Activated CD4-positive, CD25-positive, alpha-beta regulatory T cell treated with anti-CD3 and anti-CD28 coated beads, Interleukin-2, amount 50 U/mL, for 24 hours (primary cell): Measurements from ENCODE around the gene KDM4B.

Experiments
- ATAC-seq, 2 donors: fragments of 150-1000 bp; cut with Tn5 transposase; one replicate each; pipeline ENCODE4 v1.10.0; 2021; ENCODE audit warnings: mild to moderate bottlenecking in 1 of 2, moderate library complexity in 1 of 2

KDM4B gene

DNA sequence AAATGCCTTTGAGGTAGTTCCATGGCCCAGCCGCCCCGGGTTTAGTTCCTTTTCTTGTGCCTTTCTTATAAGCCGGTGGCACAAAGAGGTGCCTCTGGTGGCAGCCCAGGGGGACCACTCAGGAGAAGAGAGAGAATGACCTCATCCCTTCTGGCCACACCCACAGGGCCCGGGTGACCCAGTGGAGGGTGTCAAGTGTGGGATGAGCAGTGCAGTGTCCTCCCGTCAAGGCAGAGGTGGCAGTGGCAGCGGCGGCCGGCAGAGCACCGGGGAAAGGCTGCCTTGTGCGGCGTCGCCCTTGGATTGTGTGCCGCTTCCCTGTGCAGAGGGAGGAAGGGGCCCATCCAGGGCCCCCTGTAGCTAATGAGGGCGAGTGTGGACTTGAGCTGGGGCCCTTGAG, 47.9 kb downstream of the KDM4B start:
- no peak for ATAC-seq

DNA sequence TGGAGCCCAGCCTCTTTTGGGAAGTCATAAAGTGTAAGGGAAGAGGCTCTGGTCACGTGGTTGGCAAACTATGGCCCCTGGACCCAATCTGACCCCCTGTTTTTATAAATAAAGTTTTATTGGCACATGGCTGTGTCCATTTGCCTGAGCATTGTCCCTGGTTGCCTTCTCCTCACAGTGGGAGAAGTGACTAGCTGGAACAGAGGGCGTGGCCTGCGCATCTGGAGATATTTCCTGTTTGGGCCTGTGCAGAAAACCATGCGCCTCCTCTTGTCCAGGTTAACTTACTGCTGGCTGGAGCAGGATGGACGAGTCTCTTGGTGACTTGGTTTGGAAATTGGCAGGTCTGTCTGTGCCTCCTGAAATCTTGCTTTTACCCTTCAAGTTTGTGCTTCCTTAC, 48.3 kb downstream of the KDM4B start:
- ATAC-seq = no peak

DNA sequence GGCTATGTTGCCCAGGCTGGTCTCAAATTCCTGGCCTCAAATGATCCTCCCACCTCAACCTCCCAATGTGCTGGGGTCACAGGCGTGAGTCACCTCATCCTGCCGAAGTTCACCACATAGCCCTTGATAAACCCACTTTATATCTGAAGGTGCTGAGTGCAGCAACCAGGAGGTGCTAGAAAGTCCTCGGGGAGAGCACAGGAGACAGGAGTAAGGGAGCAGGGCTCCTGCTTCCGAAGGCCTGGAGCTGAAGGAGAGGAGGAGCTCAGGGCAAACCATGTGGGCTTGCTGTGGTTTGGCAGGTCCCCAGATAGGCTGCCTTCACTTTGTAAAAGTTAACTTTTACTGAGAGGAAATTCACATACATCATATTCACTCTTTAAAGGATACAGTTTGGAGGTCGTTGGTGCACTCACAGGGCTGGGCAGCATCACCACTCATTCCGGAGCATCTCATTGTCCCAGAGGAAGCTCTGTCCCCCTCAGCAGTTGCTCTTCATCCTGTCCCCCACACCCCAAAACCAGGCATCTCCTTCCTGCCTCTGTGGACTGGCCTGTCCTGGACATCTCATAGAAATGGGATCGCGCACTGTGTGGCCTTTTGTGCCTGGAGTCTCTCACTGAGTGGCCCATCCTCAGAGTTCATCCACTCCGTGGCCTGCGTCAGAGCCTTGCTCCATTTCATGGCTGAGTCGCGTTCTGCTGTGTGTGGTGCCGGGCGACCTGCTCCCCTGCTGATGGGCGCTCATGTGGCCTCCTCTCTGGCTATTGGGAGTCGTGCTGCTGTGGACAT, 49.5 kb downstream of the KDM4B start:
- ATAC-seq = no peak

DNA sequence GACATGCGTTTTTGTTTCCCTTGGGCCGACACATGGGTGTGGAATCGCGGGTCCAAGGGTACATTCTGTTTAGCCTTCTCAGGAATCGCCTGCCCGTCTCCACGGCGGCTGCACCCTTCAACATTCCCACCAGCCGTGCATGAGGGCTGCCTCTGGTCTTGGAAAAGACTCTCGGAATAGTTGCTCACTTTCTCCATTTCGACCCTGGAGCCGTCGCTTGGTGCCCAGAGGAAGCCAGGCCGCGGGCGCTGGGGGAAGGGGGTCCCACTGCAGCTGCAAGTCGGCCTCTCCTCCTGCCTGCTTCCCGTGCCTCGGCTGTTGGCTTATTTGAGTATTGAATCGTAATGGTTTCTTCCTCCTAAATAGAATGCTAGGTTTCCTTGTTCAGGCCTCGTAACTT, 51.5 kb downstream of the KDM4B start:
- ATAC-seq = no peak

DNA sequence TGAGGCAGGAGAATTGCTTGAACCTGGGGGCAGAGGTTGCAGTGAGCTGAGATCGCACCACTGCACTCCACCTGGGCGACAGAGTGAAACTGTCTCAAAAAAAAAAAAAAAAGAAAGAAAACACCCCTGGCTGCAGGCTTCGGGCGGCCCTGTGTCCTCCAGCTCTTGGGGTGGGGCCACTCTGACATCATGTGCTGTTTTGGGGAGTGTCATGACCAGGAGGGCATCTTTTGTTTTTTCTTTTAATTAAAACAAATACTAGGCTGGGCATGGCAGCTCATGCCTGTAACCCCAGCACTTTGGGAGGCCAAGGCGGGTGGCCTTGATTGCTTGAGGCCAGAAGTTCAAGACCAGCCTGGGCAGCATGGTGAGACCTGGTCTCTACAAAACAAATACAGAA, 52.1 kb downstream of the KDM4B start:
- no peak for ATAC-seq

DNA sequence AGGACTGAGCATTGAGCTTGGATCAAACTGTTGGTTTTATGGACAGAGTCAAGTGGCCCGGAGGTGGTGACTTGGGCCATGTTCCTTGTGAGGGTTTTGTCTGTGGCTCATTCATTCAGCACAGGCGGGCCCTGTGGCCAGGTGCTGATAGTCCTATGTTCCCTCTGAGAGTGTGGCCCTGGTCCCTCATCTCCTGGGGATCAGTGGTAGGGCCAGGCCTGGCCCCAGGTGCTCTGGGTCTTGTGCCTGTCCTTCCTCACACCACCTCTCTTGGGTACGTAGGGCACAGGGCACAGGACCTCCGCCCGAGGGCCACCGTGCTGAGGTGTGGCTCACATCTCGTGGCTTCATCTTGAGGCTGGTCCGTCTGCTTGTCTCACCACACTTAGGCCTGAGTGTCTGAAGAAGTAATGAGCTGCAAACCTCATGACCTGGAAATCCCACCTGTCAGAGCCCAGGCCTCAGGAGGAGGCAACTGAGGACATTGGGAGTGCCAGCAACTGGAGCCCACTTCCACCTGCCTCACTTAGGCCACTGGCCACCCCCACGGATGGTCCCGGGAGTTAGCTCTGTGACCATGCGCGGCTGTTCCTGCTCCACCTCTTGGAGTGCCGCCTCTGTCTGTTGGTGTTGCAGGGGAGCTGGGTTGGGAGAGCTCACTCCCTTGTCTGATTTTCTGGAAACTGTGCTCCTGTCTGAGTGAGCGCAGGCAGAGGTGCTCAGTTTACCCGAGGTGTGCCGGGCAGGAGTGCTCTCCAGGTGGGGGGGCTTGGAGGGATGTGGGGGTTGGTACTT, 53.4 kb downstream of the KDM4B start:
- ATAC-seq = no peak

DNA sequence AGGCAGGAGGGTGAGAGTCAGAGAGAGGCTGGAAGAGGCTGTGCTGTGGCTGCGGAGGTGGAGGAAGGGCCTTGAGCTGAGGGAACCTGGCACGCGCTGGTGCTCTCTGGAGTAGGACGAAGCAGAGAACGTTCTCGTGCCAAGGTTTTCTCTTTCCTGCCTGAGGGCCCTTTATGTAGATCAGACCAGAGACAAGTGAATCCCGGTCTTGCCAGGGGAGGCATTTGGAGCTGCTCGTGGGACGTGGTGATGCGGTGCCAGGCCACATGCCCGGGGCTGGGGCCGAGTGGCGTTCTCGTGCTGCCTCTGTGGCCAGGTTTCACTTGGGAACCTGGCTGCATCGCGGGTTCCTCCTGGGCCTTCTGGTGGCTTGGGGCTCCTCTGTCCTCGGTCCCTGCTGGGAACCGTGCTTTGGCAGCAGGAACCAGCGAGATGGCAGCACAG, 54.2 kb downstream of the KDM4B start:
- ATAC-seq = no peak

DNA sequence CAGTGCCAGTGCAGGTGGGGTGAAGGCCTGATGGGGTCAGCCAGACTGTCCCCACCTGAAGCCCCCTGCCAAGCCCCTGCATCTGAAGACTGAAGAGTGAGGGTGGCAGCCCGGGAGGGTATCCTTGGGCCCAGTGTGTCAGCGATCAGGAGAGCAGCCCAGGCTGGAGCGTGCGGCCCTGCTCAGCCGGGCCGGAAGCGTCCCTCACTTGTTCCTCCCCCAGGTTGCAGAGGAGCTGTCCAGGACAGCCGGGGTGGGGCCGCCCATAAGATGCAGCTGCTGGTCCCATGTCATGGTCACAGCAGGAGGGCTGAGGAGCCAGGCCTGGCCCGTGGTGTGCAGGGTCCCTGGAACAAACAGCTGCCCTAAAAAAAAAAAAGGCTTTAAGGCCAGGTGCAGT, 55.4 kb downstream of the KDM4B start:
- ATAC-seq = no peak

DNA sequence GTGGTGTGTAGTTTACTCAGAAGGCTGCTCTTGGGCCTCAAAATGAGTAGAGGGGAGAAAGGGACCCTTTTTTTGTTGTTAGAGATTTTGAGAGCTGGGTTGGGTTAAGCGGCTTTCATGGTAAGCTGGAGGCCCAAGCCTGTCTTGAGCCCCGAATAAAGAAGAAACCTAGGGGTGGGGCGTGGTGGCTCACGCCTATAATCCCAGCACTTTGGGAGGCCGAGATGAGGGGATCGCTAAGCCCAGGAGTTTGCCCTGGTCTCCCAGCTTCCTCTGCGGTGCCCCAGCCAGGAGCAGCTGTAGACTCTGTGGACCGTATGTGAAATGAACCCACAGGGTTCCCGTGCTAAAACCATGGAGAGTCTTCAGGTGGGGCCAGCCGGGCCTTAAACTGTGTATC, 56.1 kb downstream of the KDM4B start:
- ATAC-seq = no peak

DNA sequence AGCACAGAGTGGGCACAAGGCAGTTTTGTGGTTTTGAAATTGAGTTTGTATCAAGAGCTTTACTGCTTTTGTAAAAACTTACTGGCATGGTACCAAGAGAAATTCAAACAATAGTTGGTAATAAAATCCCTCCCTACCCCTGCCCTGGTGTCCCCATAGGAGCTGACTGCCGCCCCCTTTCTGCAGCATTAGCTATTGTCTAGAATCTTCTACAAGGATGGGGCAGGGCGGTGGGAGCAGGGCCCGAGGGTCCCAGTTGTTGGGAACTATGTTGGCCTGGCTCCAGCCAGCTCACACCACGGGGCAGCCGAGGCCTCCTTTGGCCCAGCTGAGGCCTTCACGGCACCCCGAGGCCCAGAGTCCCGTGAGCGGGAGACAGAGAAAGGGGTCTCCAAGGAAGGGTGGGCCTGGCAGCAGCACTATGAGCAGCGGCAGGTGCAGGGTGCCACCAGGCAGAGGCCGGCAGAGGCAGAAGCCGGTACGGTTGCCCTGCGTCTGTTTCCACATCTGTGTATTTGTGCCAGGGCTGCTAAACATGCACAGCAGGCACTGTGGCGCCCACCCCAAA, 57.9 kb downstream of the KDM4B start:
- ATAC-seq = no peak

DNA sequence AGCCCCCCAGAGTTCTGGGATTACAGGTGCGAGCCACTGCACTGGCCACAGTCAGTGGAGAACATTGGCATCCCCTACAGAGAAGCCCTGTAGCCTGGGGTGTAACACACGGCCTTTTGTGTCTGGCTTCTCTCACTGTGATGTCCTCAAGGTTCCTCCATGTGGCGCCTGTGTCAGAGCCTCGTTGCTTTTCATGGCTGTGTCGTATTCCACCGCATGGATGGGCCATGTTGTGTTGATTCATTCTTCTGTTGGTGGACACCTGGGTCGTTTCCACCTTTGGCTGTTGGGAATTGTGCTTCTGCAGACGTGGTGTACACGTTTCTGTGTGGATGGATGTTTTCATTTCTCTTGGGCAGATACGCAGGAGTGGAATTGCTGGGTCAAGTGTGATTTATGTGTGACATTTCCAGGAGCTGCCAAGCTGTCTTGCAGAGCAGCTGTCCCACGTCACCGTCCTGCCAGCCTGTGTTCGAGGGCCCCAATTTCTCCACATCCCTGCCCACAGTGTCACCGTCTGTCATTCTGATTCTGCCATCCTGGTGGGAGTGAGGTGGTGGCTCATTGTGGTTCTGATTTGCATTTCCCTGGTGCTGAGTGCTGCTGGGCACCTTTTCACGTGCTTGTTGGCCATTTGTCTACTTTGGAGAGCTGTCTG, 59.4 kb downstream of the KDM4B start:
- no peak for ATAC-seq

DNA sequence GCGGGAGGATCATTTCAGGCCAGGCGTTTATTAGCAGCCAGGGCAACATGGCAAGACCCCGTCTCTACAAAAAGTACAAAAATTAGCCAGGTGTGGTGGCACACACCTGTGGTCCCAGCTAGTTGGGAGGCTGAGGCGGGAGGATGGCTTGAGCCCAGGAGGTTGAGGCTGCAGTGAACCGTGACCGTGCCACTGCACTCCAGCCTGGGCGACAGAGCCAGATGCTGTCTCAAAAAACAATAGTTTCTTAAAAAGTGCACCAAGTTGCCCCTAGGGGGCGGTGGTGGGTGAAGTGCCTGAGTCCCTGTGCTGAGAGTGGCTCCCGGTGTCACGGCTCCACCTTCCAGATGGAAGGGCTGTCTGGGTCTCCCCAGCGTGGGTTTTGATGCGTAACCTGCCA, 60.7 kb downstream of the KDM4B start:
- peak; percentile 39 to 49 for ATAC-seq

DNA sequence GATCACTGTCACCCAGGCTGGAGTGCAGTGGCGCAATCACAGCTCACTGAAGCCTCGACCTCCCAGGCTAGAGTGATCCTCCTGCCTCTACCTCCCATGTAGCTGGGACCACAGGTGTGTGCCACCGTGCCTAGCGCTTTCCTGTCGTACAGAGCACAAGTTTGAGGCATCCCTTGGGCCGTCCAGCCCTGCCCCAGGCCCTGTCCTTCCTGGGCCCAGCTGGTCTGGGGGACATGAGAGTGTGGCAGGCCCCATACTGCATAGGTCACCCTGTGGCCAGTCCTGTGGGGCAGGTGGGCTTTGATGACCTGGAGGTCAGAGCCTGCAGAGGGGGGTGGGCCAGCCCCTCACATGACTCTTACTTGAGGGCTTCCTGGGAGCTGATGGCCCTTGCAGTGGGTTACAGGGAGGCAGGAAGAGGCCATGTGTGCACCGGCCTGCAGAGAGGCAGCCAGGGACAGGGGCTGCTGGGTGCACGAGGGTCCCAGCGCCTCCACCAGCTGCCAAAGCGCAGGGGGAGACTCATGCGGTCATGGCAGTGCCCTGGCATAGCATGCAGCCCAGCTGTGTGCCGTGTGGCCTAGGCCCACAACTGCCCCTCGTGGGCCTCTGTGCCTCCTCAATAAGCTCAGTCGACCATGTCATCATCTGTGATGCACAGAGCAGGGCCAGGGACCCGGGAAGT, 61.4 kb downstream of the KDM4B start:
- no peak for ATAC-seq

DNA sequence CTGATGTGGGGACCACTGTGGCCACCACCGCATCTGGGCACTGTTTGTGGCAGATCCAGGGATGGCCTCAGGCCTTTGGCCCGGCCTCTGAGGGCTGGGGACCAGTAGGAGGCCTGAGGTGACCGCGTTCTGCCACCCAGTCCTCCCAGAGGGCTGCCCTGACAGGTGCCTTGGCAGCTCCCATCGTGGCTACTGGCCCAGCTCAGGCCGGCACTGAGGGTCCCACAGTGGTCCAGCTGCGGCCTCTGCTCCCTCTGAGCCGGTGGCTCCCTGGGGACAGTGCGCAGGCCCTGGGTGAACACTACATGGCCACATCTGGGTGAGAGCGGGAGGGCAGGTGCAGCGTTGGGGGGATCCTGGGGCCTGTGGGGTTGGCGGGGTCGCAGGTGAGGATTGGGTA, 61.9 kb downstream of the KDM4B start:
- ATAC-seq = no peak

DNA sequence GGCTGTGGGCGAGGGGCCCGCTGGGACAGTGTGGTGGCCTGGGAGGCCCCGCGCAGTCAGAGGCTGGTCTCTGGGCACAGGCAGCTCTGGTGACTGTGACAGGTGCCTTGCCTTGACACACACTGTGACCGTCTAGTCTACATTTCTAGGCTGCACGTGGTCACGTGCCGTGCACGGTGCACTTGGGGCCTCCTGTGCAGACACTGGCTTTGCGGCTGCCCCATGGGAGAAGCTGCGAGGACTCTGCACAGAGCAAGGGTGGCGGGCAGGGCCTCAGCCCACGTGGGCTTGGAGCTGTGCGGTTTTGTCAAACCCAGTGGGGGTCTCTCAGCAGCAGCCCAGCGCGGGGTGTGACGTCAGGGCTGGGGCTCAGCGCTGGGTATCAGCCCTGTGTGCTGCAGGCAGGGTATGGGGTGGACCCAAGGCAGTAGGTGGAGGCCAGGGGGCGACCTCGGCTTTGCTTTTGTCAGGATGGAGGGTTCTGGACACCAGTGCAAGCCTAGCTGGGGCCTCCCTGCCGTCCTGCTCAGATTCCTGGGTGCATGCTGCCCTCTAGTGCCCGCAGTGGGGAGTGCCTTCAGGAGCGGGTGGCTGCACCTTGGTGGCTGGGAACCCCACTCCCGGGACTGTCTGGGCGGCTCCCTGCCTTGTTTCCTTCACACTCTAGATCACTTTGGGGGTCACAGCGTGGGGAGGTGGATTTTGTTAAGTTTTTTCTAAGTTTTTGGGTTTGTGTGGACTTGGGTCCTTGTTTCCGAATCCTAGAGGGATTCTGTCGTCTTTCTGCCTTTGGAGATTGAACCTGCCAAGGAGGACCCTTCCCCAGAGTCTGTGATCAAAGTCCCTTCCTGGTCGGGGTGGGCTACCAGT, 62.6 kb downstream of the KDM4B start:
- ATAC-seq = peak; percentile 85 to 87

DNA sequence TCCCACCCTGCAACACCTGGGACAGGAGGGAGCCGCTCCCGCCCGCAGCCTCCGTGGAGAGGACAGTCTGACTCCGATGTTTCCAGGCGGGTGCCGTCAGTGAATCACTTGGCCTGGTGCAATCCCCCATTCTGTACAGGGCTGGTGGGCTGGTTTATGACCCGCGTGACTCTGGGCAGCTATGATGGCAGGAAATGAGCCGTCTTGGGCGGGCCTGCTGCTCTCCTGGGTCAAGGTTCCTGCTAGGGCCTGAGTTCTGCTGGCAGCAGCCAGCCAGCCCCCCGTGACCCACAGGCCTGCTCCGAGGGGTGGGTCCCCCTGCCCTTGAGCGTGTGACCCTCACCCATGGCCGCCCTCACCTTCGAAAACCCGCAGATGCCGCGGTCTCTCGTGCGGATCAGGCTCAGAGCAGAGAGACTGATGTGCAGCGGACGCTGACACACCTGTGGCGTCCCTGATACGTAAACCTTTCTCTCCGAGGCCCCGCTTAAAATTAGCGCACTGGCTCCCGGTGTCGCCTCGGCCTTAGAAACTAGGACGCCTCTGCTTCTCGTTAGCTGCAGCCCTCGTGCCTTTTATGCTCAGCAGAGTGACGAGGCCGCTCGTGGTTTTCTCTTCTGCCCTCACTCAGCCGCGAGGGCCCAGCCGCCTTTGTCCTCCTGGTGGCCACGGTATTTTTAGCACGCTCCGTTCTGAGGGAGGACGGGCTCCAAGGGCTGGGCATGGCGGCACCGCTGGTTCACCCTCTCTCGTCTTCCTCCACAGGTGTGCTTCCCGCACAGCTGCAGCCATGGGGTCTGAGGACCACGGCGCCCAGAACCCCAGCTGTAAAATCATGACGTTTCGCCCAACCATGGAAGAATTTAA, 63.4 kb downstream of the KDM4B start:
- ATAC-seq = no peak

DNA sequence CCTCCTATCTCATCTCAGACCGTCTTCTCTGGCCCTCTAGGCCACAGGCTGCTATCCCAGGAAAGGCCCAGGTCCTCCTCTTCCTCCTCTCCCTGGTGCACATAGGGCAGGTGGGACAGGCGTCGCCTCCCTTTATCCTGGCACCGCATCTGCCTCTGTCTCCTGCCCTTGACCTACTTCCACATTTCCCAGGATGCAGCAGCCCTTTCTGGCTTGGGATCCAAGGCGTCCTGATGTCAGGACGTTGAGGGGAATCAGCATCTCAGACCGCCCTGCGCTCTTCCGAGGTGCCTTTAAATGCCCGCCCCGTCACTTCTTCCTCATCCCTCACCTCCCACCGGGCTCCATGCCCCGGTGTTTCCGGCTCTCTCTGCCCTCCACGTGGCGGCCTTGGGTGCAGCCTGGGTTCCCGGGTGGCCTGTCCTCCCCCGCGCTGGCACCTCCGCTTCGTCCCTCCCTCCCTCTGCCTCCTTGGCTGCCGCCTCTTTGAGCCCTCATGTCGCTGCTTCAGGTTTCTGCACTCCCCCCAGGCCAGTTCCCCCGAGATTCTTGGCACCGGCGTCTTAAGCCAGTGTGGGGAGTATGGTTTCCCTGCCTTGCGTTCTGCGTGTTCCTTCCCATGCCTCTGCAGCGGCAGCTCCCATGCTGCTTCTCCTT, 66.3 kb downstream of the KDM4B start:
- no peak for ATAC-seq

DNA sequence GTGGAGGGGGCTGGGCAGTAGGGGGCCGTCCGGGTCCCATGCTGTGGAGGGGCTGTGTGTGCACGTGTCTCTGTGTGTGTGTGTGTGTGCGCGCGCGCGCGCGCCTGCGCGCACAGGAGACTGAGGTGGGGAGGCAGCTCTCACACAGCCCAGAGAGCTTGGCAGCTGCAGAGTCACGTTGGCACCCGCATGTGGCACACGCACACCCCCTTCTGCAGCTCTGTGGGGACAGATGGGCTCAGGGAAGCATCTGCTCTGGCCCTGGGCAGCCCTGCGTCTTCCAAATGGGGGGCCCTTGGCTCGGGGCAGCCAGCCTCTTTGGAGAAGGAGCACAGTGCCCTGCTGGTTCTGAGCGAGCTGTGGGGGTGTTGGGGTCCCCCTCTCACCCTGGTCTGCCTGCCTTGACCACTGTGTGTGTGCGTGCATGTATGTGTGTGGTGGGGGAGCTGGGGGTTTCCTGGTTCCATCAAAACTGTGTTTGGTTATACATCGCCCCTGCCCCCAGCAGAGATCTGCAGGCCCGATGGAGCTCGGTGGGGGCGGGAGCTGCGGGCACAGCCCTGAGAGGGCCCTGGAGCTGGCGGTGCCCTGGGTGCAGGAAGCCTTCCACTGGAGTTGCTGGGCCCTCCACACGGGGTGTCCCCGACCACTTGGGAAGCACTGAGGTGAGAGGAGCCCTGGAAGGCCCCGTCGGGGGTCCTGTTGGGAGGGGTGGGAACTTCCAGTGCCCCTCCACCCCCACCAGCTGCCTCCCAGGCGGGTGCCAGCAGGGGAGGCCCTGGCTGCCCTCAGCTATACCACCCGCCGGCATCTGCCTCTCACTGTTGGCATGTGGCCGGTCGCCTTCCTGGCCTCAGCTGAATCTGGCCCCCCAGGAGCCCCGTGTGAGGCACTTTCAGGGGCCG, 67.1 kb downstream of the KDM4B start:
- ATAC-seq = no peak
